Right atrium auricular region (tissue), 2 donors: Measurements from ENCODE around the gene CYP26B1. TPM values are rescaled to one million over a fixed set of nuclear protein-coding genes. Genes with fewer than 3 reads are reported as not detected.

Source experiments
- DNase-seq: peaks from one replicate; pipeline ENCODE4 v3.0.0-alpha.2; 2019; ENCODE audit warnings: low spot score
- H3K27ac ChIP-seq, 2 donors: fragments of 200-600 bp; sonication (generic); 1 replicate in 1 of 2; 2 replicates in 1 of 2; pipeline ENCODE4 v1.5.1; 2016 to 2019
- H3K27me3 ChIP-seq, 2 donors: fragments of 200-600 bp; sonication (generic); one replicate each; pipeline versions ENCODE4 v1.5.1 to v1.6.0; 2017 to 2019
- H3K36me3 ChIP-seq: fragments of 200-600 bp; sonication (generic); one replicate; pipeline ENCODE4 v1.5.1; 2016
- H3K4me1 ChIP-seq, 2 donors: fragments of 200-600 bp; sonication (generic); one replicate each; pipeline versions ENCODE4 v1.5.1 to v1.6.0; 2017 to 2019
- H3K4me3 ChIP-seq, 2 donors: fragments of 200-600 bp; sonication (generic); 1 replicate in 1 of 2; 2 replicates in 1 of 2; pipeline ENCODE4 v1.5.1; 2017 to 2019; ENCODE audit warnings: mild to moderate bottlenecking in 1 of 2, moderate library complexity in 1 of 2
- H3K9me3 ChIP-seq, 2 donors: fragments of 200-600 bp; sonication (generic); one replicate each; pipeline ENCODE4 v1.5.1; 2019
- total RNA-seq, 2 donors: library from RNA; depleted of rRNA; stranded (reverse); fragments of >200 nt; gene quantifications; one replicate each; pipeline ENCODE4 v1.1.0, GENCODE V29; 2016
- TF ChIP-seq, protein P1 (sequence below), 2 donors: fragments of 200-600 bp; sonication (generic); IDR thresholded peaks; one replicate each; pipeline ENCODE4 v1.5.1; 2019; ENCODE audit warnings: antibody characterized with exemption in 2 of 2

The CYP26B1 gene
- total RNA-seq, 2 donors from 2014 or later, result 2.5 to 12.8 TPM

DNA sequence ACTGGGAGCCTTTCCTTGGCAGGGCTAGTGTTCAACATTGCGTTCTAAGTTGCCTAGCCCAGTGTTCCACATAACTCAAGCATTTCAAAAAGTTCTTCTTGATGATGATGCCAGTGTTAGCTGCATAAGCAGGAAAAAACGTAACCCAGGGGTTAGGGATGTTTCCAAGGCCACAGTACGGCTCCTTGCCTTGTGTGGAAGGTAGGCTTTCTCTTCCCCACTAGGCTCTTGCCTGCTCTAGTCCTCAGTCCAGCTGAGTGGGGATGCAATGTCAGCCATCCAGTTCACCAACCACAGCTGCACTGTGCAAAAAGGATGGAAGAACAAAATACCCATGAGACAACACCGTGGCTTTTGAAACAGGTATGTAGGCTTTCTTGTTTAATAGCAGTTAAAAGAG, 28.0 kb upstream of the CYP26B1 start:
- no peaks in the 10 kb centered on the region for H3K9me3 ChIP-seq
- TF ChIP-seq, protein P1, sequence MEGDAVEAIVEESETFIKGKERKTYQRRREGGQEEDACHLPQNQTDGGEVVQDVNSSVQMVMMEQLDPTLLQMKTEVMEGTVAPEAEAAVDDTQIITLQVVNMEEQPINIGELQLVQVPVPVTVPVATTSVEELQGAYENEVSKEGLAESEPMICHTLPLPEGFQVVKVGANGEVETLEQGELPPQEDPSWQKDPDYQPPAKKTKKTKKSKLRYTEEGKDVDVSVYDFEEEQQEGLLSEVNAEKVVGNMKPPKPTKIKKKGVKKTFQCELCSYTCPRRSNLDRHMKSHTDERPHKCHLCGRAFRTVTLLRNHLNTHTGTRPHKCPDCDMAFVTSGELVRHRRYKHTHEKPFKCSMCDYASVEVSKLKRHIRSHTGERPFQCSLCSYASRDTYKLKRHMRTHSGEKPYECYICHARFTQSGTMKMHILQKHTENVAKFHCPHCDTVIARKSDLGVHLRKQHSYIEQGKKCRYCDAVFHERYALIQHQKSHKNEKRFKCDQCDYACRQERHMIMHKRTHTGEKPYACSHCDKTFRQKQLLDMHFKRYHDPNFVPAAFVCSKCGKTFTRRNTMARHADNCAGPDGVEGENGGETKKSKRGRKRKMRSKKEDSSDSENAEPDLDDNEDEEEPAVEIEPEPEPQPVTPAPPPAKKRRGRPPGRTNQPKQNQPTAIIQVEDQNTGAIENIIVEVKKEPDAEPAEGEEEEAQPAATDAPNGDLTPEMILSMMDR (IDR thresholded peaks at IDR 0.05), result no peak
- H3K36me3 ChIP-seq, result peaks cover 44% of the 10 kb centered on the region

DNA sequence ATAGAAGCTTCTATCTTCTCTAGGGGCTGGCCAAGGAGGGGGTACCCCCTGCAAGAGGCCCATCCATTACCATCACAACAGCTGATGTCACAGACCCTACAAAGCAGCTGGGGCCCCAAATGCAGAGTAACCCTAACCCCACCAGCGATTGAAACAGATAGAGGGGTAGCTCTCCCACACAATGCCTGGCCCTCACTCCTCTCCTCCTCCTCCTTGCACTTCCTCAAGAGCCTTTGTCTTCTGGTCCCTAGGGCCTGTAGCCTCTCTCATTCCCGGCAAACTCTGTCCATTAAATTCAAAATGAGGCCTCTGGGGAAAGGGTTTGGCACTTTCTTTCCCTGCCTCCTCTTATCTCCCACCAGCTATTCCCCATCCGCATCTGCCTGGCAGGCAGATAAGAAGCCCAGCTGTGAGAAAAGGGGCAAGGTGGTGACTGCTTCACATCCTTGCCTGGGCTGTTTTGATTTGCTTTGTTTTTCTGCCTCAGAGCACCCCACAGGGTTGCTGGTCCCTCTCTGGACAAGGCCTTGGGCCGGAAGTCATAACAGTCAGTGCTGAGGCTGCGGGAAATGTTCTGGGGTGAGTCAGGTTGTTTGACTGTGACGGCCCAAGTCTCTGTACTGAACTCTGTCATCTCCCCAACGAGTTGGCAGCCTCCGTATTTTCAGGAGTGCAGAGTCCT, 26.1 kb upstream of the CYP26B1 start:
- no peaks in the 10 kb centered on the region for H3K27me3 ChIP-seq
- H3K27ac ChIP-seq, result no peak overlapping the region
- no peaks in the 10 kb centered on the region for H3K4me1 ChIP-seq
- no peak overlapping the region for H3K4me3 ChIP-seq
- H3K36me3 ChIP-seq, result peaks cover 37% of the 10 kb centered on the region
- DNase-seq, result no peak
- peaks cover 0 to under 1% of the 10 kb centered on the region in 2 donors for H3K9me3 ChIP-seq
- TF ChIP-seq, protein P1 (IDR thresholded peaks at IDR 0.05), result no peak

More for the DNA sequence above, 28.0 kb upstream of the CYP26B1 start:
- Histone ChIP-seq H3K4me1 (no peaks in the 10 kb centered on the region), H3K27ac (no peak overlapping the region), H3K4me3 (no peak overlapping the region), H3K27me3 (no peaks in the 10 kb centered on the region)
- no peak for DNase-seq

DNA sequence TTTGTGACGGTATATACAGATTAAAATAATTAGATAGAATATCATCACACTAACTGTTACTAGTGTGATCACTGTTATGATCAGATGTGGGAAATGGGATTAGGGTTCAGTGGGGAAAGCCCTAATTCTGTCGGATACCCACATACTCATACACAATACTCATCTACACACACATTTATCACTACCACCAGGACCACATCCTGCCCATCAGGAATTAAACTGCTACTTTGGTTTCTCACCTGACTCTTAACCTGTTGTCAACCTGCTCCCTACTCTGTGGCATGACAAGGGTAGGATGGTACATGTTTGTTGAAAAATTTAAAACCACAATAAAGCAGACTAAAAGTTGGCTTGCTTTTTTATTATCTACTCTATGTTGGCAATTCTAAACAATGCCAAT, 24.8 kb upstream of the CYP26B1 start:
- no peak for DNase-seq
- TF ChIP-seq, protein P1 (IDR thresholded peaks at IDR 0.05), result no peak
- H3K4me1 ChIP-seq, result no peaks in the 10 kb centered on the region

DNA sequence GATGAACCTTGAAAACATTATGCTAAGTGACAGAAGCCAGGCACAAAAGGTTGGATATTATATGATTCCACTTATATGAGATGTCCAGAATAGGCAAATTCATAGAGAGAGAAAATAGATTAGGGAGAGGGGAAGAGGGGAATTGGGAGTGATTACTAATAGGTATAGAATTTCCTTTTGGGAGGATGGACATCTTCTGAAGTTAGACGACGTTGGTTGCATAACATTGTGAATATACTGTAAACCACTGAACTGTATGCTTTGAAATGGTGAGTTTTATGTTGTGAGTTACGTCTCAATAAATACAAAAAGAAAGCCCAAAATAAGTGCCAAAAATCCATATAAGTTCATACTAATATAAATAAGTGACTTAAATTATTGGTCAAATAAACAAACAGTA, 18.6 kb upstream of the CYP26B1 start:
- TF ChIP-seq, protein P1 (IDR thresholded peaks at IDR 0.05), result no peak
- DNase-seq, result no peak

More for the DNA sequence above, 24.8 kb upstream of the CYP26B1 start:
- Histone ChIP-seq H3K4me3 (no peak overlapping the region), H3K9me3 (peaks cover 0 to 4% of the 10 kb centered on the region in 2 donors), H3K27me3 (no peaks in the 10 kb centered on the region), H3K27ac (no peak overlapping the region), H3K36me3 (peaks cover 24% of the 10 kb centered on the region)

DNA sequence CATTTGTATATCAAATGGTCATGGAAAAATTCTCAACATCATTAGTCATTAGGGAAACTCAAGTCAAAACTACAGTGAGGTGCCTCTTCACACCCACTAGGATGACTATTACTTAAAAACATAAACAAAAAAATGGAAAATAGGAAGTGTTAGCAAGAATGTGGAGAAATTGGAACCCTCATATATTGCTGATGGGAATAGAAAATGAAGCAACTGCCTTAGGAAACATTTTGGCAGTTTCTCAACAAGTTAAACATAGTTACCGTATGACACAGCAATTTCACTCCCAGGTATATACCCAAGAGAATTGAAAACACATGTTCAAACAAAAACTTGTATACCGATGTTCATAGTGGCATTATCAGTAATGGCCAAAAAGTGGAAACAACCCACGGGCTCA, 18.1 kb upstream of the CYP26B1 start:
- TF ChIP-seq, protein P1 (IDR thresholded peaks at IDR 0.05), result no peak
- Histone ChIP-seq H3K4me1 (no peaks in the 10 kb centered on the region), H3K9me3 (peaks cover 0 to 4% of the 10 kb centered on the region in 2 donors), H3K36me3 (no peaks in the 10 kb centered on the region), H3K27ac (no peak overlapping the region), H3K27me3 (no peaks in the 10 kb centered on the region), H3K4me3 (no peak overlapping the region)
- no peak for DNase-seq

More for the DNA sequence above, 18.6 kb upstream of the CYP26B1 start:
- Histone ChIP-seq H3K4me1 (no peaks in the 10 kb centered on the region), H3K27ac (no peak overlapping the region), H3K36me3 (no peaks in the 10 kb centered on the region), H3K9me3 (peaks cover 0 to 4% of the 10 kb centered on the region in 2 donors), H3K27me3 (no peaks in the 10 kb centered on the region), H3K4me3 (no peak overlapping the region)

DNA sequence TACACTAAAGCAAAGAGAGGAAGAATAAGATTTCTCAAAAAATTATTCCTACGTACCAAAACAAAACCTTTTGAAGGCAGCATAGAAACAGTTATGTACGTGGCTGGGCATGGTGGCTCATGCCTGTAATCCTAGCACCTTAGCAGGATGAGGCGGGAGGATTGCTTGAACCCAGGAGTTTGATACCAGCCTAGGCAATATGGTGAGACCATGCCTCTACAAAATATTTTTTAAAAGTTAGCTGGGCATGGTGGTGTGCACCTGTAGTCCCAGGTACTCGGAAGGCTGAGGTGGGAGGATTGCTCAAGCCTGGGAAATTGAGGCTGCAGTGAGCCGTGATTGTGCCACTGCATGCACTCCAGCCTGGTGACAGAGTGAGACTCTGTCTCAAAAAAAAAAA, 14.9 kb upstream of the CYP26B1 start:
- no peaks in the 10 kb centered on the region for H3K4me1 ChIP-seq
- no peaks in the 10 kb centered on the region for H3K9me3 ChIP-seq
- no peak for DNase-seq
- H3K27me3 ChIP-seq, result no peaks in the 10 kb centered on the region
- no peak overlapping the region for H3K4me3 ChIP-seq
- no peak overlapping the region for H3K27ac ChIP-seq
- TF ChIP-seq, protein P1 (IDR thresholded peaks at IDR 0.05), result no peak
- H3K36me3 ChIP-seq, result no peaks in the 10 kb centered on the region
